Lung (tissue), 12 donors: ENCODE data around the gene NOX1. TPM values are rescaled to one million over a fixed set of nuclear protein-coding genes. Genes with fewer than 3 reads are reported as not detected.

Experiments
- ATAC-seq: fragments of 200-7000 bp; cut with Tn5 transposase; one replicate; pipeline ENCODE4 v1.9.1; 2020; ENCODE audit warnings: moderate number of reproducible peaks; ENCODE audit not compliant: insufficient read depth, low FRiP score
- DNase-seq, 3 donors: peaks; one replicate each; pipeline ENCODE4 v3.0.0-alpha.2; 2013 to 2017
- H3K27ac ChIP-seq, 2 donors: one replicate each; pipeline ENCODE4 v1.5.1; 2013; ENCODE audit warnings: mild to moderate bottlenecking in 2 of 2, moderate library complexity in 2 of 2, control low read depth in 1 of 2, inconsistent platforms in 1 of 2, low read depth in 1 of 2, low read length in 1 of 2
- H3K27me3 ChIP-seq, 3 donors: one replicate each; pipeline ENCODE4 v1.5.1; 2013; ENCODE audit warnings: low read length in 2 of 3; ENCODE audit not compliant: control insufficient read depth in 3 of 3, insufficient read depth in 3 of 3
- H3K36me3 ChIP-seq, 4 donors: one replicate each; pipeline ENCODE4 v1.5.1; 2013; ENCODE audit warnings: low read length in 4 of 4, mild to moderate bottlenecking in 1 of 4, moderate library complexity in 1 of 4; ENCODE audit not compliant: control insufficient read depth in 4 of 4, insufficient read depth in 4 of 4
- H3K4me1 ChIP-seq, 5 donors: one replicate each; pipeline ENCODE4 v1.5.1; 2013; ENCODE audit warnings: low read length in 5 of 5, mild to moderate bottlenecking in 2 of 5, moderate library complexity in 1 of 5; ENCODE audit not compliant: control insufficient read depth in 5 of 5, insufficient read depth in 5 of 5
- H3K4me3 ChIP-seq: one replicate; pipeline ENCODE4 v1.5.1; 2013; ENCODE audit warnings: mild to moderate bottlenecking, control low read depth, moderate library complexity
- H3K9ac ChIP-seq, 2 donors: one replicate each; pipeline ENCODE4 v1.5.1; 2013; ENCODE audit warnings: low read length in 2 of 2, control low read depth in 1 of 2; ENCODE audit not compliant: insufficient read depth in 1 of 2
- H3K9me3 ChIP-seq, 4 donors: one replicate each; pipeline ENCODE4 v1.5.1; 2013; ENCODE audit warnings: low read length in 3 of 4, mild to moderate bottlenecking in 1 of 4, moderate library complexity in 1 of 4; ENCODE audit not compliant: control insufficient read depth in 4 of 4, insufficient read depth in 3 of 4
- CTCF ChIP-seq: IDR thresholded peaks from 2 replicates; pipeline ENCODE4 v1.5.1; 2012; ENCODE audit warnings: mild to moderate bottlenecking; ENCODE audit errors: control extremely low read depth, extremely low read depth
- WGBS, 2 donors: extraction: QIAGEN DNeasy Blood & Tissue Kit; methylation state at CpG; one replicate each; pipeline ENCODE4 v1.1.7; 2013; 5-methylcytosine and 5-hydroxymethylcytosine counted together
- polyA plus RNA-seq, 2 donors: library from polyadenylated mRNA; stranded (reverse); fragments of 200-250 nt; gene quantifications; one replicate each; pipeline ENCODE4 v1.2.1, GENCODE V29; 2013
- total RNA-seq, 2 donors: library from RNA; depleted of rRNA in 1 of 2; stranded (reverse); fragments of >200 nt in 1 of 2; gene quantifications; one replicate each; pipeline ENCODE4 v1.2.1, GENCODE V29; 2014 to 2021
- donor health status: control.
- donor health status: control.
- donor health status: Bipolar disorder and iron deficiency.
- donor health status: healthy.
- donor health status: DM: yes; HTN: yes; CAD: no.

NOX1 gene
- total and polyA plus RNA-seq, 4 donors: 0.08 to 0.12 (median 0.11) TPM; not detected in 1

GRCh38 chrX:100819837-100820666 lies 54.1 kb downstream of the NOX1 start, which contains the start of gene CSTF2:
TSS of gene CSTF2 (plus strand) at chrX:100820391. CDS start at chrX:100820417, 26 bp downstream.
- Histone ChIP-seq H3K9me3 (peaks cover 0 to 2% (median 0%) of the 10 kb centered on the region in 4 donors), H3K9ac (peak within 1 kb of the TSS; percentile 42 to 62), H3K27ac (peak within 1 kb of the TSS in 1 of 2 donors; percentile 29), H3K36me3 (peaks cover 0 to 7% (median 0%) of the 10 kb centered on the region in 4 donors), H3K4me1 (no peaks in the 10 kb centered on the region), H3K27me3 (peaks cover 4 to 14% (median 14%) of the 10 kb centered on the region in 3 donors), H3K4me3 (peak within 1 kb of the TSS; percentile 75)
- WGBS, 2 donors: 0 to 36% methylated on average over 37 to 49 of the region's 49 CpGs
- ATAC-seq (peak; percentile 99), DNase-seq (peak; percentile 86 to 93 (median 89))
- no peak for TF ChIP-seq CTCF

- H3K4me3 ChIP-seq: peak overlapping the region; percentile 4
- ATAC-seq (no peak), DNase-seq (no peak)
- H3K9me3 ChIP-seq: peaks cover 0 to 2% (median 0%) of the 10 kb centered on the region in 4 donors
- H3K27me3 ChIP-seq: peaks cover 4 to 14% (median 14%) of the 10 kb centered on the region in 3 donors
- peak overlapping the region in 1 of 2 donors; percentile 29 for H3K27ac ChIP-seq
- peaks cover 0 to 2% (median 0%) of the 10 kb centered on the region in 4 donors for H3K36me3 ChIP-seq
- H3K9ac ChIP-seq: peak overlapping the region; percentile 2 to 42
- H3K4me1 ChIP-seq: no peaks in the 10 kb centered on the region
- no peak for TF ChIP-seq CTCF
- WGBS, 2 donors: 9 to 45% methylated on average over 15 of the region's 15 CpGs
These were observed 54.7 kb downstream of the NOX1 start for GRCh38 chrX:100819534-100819836.

- WGBS, 2 donors: 61 to 68% methylated on average over 2 of the region's 2 CpGs
- no peaks in the 10 kb centered on the region for H3K4me1 ChIP-seq
- TF ChIP-seq CTCF: no peak
- ATAC-seq: no peak
- peaks cover 0 to 2% (median 0%) of the 10 kb centered on the region in 4 donors for H3K36me3 ChIP-seq
- peaks cover 4 to 14% (median 6%) of the 10 kb centered on the region in 3 donors for H3K27me3 ChIP-seq
- H3K9me3 ChIP-seq: peaks cover 0 to 2% (median 0%) of the 10 kb centered on the region in 4 donors
- DNase-seq: no peak
- H3K9ac ChIP-seq: no peak overlapping the region
- no peak overlapping the region for H3K27ac ChIP-seq
- no peak overlapping the region for H3K4me3 ChIP-seq
These were observed 56.8 kb downstream of the NOX1 start for GRCh38 chrX:100817340-100817739.
